ENCODE data around the gene LIN7C.

GRCh38 chr11:27507557-27508322 lies 1.2 kb upstream of the LIN7C start:
- TF ChIP-seq CTCF (IDR thresholded peaks at IDR 0.05) (no peak), POLR2A (IDR thresholded peaks at IDR 0.05) (no peak), EP300 (IDR thresholded peaks at IDR 0.05) (no peak), POLR2AphosphoS5 (IDR thresholded peaks at IDR 0.05) (no peak)
